HG02763 (cell line): Measurements from ENCODE around the gene STMN1.
A peak's percentile ranks its signal among the peaks of the same experiment; 100 is the strongest.

Experiments
- ATAC-seq: cut with Tn5 transposase; IDR thresholded peaks from one replicate; pipeline ENCODE4 v1.9.1; 2021; ENCODE audit warnings: mild to moderate bottlenecking, moderate library complexity; ENCODE audit not compliant: unreplicated experiment

The STMN1 gene

GRCh38 chr1:25896266-25896665 is 10.0 kb downstream of the STMN1 start:
- no peak for ATAC-seq

- peak; percentile 78 for ATAC-seq
These were observed 10.7 kb downstream of the STMN1 start for GRCh38 chr1:25895365-25895990.

GRCh38 chr1:25893116-25893515 is 13.1 kb downstream of the STMN1 start:
- no peak for ATAC-seq

GRCh38 chr1:25891606-25892005 is 14.6 kb downstream of the STMN1 start:
- ATAC-seq: no peak

GRCh38 chr1:25890239-25891034 is 15.8 kb downstream of the STMN1 start:
- ATAC-seq: no peak

- no peak for ATAC-seq
These were observed 16.7 kb downstream of the STMN1 start for GRCh38 chr1:25889470-25889869.

GRCh38 chr1:25888426-25888987 is 17.7 kb downstream of the STMN1 start:
- ATAC-seq: no peak

GRCh38 chr1:25885602-25886001 is 20.6 kb downstream of the STMN1 start:
- ATAC-seq: no peak

GRCh38 chr1:25881266-25881665 is 25.0 kb downstream of the STMN1 start:
- ATAC-seq: no peak

GRCh38 chr1:25880518-25880917 is 25.7 kb downstream of the STMN1 start:
- ATAC-seq: no peak

GRCh38 chr1:25879675-25880074 is 26.5 kb downstream of the STMN1 start:
- ATAC-seq: no peak

- no peak for ATAC-seq
These were observed 27.5 kb downstream of the STMN1 start for GRCh38 chr1:25878690-25879089.

- no peak for ATAC-seq
These were observed 29.1 kb downstream of the STMN1 start for GRCh38 chr1:25877155-25877554.

GRCh38 chr1:25876693-25877077 is 29.5 kb downstream of the STMN1 start:
- ATAC-seq: no peak

GRCh38 chr1:25875856-25876692 is 30.1 kb downstream of the STMN1 start:
- ATAC-seq: no peak

GRCh38 chr1:25875154-25875855 is 30.9 kb downstream of the STMN1 start, which contains the start of gene PAQR7:
Gene PAQR7, minus strand, starts transcription at chr1:25875708. Its CDS starts 11,869 bp downstream, at chr1:25863839.
- no peak for ATAC-seq

GRCh38 chr1:25874635-25875153 is 31.5 kb downstream of the STMN1 start:
- no peak for ATAC-seq

GRCh38 chr1:25874209-25874608 is 32.0 kb downstream of the STMN1 start:
- ATAC-seq: no peak

- ATAC-seq: no peak
These were observed 33.1 kb downstream of the STMN1 start for GRCh38 chr1:25873120-25873519.

GRCh38 chr1:25872713-25873112 is 33.5 kb downstream of the STMN1 start:
- no peak for ATAC-seq
